Suprapubic skin (tissue), 4 donors: ENCODE results near the gene SECISBP2L. TPM values are rescaled to one million over a fixed set of nuclear protein-coding genes. Genes with fewer than 3 reads are reported as not detected.
A peak's percentile ranks its signal among the peaks of the same experiment; 100 is the strongest.

Experiments used
- DNase-seq, 2 donors: peaks; one replicate each; pipeline ENCODE4 v3.0.0-alpha.2; 2019; ENCODE audit warnings: low spot score in 2 of 2
- H3K27ac ChIP-seq: fragments of 200-600 bp; sonication (generic); one replicate; pipeline ENCODE4 v1.5.1; 2019
- H3K27me3 ChIP-seq: fragments of 200-600 bp; sonication (generic); one replicate; pipeline ENCODE4 v1.5.1; 2019
- H3K36me3 ChIP-seq: fragments of 200-600 bp; sonication (generic); one replicate; pipeline ENCODE4 v1.5.1; 2019
- H3K4me1 ChIP-seq: fragments of 200-600 bp; sonication (generic); one replicate; pipeline ENCODE4 v1.5.1; 2019
- H3K4me3 ChIP-seq: fragments of 200-600 bp; sonication (generic); one replicate; pipeline ENCODE4 v1.5.1; 2019; ENCODE audit warnings: mild to moderate bottlenecking
- H3K9me3 ChIP-seq: fragments of 200-600 bp; sonication (generic); one replicate; pipeline ENCODE4 v1.5.1; 2019
- EP300 ChIP-seq: sonication (generic); formaldehyde crosslinking; IDR thresholded peaks from one replicate; pipeline ENCODE4 v1.6.1; 2017; ENCODE audit warnings: antibody characterized with exemption
- POLR2A ChIP-seq, 2 donors: fragments of 450-650 bp; IDR thresholded peaks; one replicate each; pipeline ENCODE4 v1.6.1; 2017; ENCODE audit warnings: antibody characterized with exemption in 2 of 2, mild to moderate bottlenecking in 2 of 2, moderate library complexity in 2 of 2
- POLR2AphosphoS5 ChIP-seq, 3 donors: sonication (generic); formaldehyde crosslinking; IDR thresholded peaks; one replicate each; pipeline ENCODE4 v1.6.1; 2017; ENCODE audit warnings: antibody characterized with exemption in 3 of 3
- WGBS: methylation state at CpG from one replicate; pipeline ENCODE4 v1.1.5; 2018; 5-methylcytosine and 5-hydroxymethylcytosine counted together
- total RNA-seq, 4 donors: library from RNA; depleted of rRNA; stranded (reverse); fragments of >200 nt; gene quantifications; one replicate each; pipeline ENCODE4 v1.1.0, GENCODE V29; 2016
- TF ChIP-seq, protein P1 (sequence below), 2 donors: fragments of 200-600 bp in 1 of 2; fragments of 450-650 bp in 1 of 2; sonication (generic) in 1 of 2; IDR thresholded peaks; one replicate each; pipeline ENCODE4 v1.5.1; 2016 to 2019; ENCODE audit warnings: antibody characterized with exemption in 2 of 2, mild to moderate bottlenecking in 1 of 2, moderate library complexity in 1 of 2

The SECISBP2L gene
- total RNA-seq, 4 donors from 2014 or later, result 21.8 to 58.6 (median 38.7) TPM

DNA sequence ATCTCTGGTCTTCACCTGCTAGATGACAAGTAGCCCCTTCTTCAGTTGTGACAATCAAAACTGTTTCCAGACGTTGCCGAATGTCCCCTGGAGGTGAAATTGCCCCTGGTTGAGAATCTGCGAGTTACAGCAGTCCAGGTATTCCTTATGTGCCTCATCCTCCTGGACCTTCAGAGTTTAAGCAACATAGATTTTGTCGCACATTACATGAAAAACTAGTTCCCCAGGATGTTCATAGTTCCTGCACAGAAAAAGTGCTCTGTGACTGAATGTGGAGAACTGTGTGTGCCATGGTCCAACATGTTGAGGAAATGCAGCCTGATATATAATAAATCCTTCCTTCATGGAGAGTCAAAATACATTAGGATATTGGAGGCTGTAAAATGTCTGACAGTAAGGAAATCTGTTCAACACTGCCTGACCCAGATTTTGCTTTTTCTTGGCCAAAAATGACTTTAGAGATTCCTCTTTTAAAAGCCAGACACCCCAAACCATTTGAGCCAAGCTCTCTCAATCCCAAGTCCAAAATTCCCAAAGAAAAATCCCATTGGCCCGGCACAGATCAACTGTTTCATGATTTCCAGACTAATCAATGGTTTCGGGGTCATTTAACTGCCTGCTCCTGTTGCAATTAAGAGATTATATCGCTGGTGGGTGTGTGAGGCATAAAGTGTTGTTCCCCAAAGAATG lies 62.1 kb downstream of the SECISBP2L start:
- H3K27ac ChIP-seq, result peak overlapping the region; percentile 20

DNA sequence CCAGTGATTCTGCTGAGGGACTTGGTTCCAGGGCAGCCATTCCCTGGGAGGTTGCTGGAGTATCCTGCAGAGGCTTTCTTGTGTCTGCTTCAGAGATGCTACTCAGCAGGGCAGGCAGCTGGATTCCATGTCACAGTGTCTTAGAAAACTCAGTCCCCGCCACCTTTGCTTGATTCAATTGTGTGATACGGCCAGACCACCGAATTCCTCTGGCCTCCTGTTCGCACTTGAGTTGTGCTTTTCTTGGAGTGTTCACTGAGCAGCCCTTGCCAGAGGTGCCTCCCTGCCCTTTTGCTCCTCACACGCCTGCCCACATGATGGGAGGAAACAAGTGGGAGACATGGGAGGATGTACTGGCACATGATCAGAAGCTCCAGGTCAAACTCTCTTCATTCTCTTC lies 62.9 kb downstream of the SECISBP2L start:
- peaks cover 11% of the 10 kb centered on the region for H3K4me1 ChIP-seq
- H3K4me3 ChIP-seq, result no peak overlapping the region
- peaks cover 3% of the 10 kb centered on the region for H3K36me3 ChIP-seq
- no peaks in the 10 kb centered on the region for H3K27me3 ChIP-seq
- no peaks in the 10 kb centered on the region for H3K9me3 ChIP-seq
- WGBS, result 57% methylated on average over 5 of the region's 5 CpGs
- DNase-seq, result no peak
- no peak overlapping the region for H3K27ac ChIP-seq
- TF ChIP-seq EP300, result no peak
- no peak for TF ChIP-seq POLR2AphosphoS5 (IDR thresholded peaks at IDR 0.05)
- TF ChIP-seq POLR2A (IDR thresholded peaks at IDR 0.05), result no peak
- TF ChIP-seq, protein P1, sequence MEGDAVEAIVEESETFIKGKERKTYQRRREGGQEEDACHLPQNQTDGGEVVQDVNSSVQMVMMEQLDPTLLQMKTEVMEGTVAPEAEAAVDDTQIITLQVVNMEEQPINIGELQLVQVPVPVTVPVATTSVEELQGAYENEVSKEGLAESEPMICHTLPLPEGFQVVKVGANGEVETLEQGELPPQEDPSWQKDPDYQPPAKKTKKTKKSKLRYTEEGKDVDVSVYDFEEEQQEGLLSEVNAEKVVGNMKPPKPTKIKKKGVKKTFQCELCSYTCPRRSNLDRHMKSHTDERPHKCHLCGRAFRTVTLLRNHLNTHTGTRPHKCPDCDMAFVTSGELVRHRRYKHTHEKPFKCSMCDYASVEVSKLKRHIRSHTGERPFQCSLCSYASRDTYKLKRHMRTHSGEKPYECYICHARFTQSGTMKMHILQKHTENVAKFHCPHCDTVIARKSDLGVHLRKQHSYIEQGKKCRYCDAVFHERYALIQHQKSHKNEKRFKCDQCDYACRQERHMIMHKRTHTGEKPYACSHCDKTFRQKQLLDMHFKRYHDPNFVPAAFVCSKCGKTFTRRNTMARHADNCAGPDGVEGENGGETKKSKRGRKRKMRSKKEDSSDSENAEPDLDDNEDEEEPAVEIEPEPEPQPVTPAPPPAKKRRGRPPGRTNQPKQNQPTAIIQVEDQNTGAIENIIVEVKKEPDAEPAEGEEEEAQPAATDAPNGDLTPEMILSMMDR (IDR thresholded peaks at IDR 0.05), result no peak

More for the DNA sequence above, 62.1 kb downstream of the SECISBP2L start:
- Histone ChIP-seq H3K9me3 (no peaks in the 10 kb centered on the region), H3K27me3 (no peaks in the 10 kb centered on the region), H3K4me3 (no peak overlapping the region), H3K4me1 (peaks cover 11% of the 10 kb centered on the region), H3K36me3 (peaks cover 3% of the 10 kb centered on the region)
- WGBS, result 59% methylated on average over 7 of the region's 7 CpGs
- no peak for DNase-seq
- TF ChIP-seq, protein P1 (IDR thresholded peaks at IDR 0.05), result no peak
- TF ChIP-seq EP300 (no peak), POLR2A (IDR thresholded peaks at IDR 0.05) (no peak), POLR2AphosphoS5 (IDR thresholded peaks at IDR 0.05) (no peak)

DNA sequence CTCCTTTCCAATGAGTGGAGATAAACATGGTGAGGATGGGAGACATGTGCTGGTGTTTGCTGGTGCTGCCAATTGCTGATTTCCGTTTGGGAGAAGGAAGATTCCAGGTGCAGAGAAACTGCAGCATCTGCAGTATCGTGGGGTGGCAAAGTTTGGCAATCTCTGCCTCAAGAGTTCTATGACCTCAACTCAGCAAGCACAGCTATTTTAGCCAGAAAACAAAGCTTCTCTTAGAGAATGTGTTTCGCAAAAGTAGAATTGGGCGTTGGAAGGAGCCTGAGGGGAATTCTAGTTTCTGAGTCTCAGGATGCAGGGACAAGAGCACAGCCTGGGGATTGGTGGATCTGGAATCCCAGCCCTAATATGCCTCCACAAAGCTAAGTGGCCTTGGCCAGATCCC lies 64.3 kb downstream of the SECISBP2L start:
- Histone ChIP-seq H3K27me3 (no peaks in the 10 kb centered on the region), H3K4me3 (no peak overlapping the region), H3K27ac (no peak overlapping the region), H3K36me3 (no peaks in the 10 kb centered on the region), H3K9me3 (no peaks in the 10 kb centered on the region), H3K4me1 (peaks cover 11% of the 10 kb centered on the region)
- no peak for DNase-seq
- TF ChIP-seq POLR2A (IDR thresholded peaks at IDR 0.05), result no peak
- TF ChIP-seq, protein P1 (IDR thresholded peaks at IDR 0.05), result no peak
- TF ChIP-seq POLR2AphosphoS5 (IDR thresholded peaks at IDR 0.05), result no peak
- TF ChIP-seq EP300, result no peak
- WGBS, result 33% methylated on average over 4 of the region's 4 CpGs

DNA sequence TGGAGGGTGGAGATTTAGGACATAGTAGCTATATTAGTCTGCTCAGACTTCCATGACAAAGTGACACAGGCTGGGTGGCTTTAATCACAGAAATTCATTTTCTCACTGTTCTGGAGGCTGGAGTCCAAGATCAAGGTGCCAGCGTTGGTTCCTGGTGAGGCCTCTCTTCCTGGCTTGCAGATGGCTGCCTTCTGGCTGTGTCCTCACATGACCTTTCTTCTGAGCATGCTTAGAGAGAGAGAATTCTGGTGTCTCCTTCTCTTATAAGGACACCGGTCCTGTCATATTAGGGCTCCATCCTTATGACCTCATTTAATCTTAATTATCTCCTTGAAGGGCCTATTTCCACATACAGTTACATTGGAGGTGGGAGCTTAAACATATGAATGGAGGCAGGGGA lies 67.6 kb downstream of the SECISBP2L start:
- H3K9me3 ChIP-seq, result no peaks in the 10 kb centered on the region
- no peaks in the 10 kb centered on the region for H3K27me3 ChIP-seq
- TF ChIP-seq, protein P1 (IDR thresholded peaks at IDR 0.05), result no peak
- TF ChIP-seq EP300 (no peak), POLR2A (IDR thresholded peaks at IDR 0.05) (no peak)
- WGBS, result 46% methylated on average over 2 of the region's 2 CpGs
- H3K4me1 ChIP-seq, result peaks cover 20% of the 10 kb centered on the region
- H3K27ac ChIP-seq, result no peak overlapping the region
- no peak overlapping the region for H3K4me3 ChIP-seq
- H3K36me3 ChIP-seq, result no peaks in the 10 kb centered on the region
- DNase-seq, result no peak

DNA sequence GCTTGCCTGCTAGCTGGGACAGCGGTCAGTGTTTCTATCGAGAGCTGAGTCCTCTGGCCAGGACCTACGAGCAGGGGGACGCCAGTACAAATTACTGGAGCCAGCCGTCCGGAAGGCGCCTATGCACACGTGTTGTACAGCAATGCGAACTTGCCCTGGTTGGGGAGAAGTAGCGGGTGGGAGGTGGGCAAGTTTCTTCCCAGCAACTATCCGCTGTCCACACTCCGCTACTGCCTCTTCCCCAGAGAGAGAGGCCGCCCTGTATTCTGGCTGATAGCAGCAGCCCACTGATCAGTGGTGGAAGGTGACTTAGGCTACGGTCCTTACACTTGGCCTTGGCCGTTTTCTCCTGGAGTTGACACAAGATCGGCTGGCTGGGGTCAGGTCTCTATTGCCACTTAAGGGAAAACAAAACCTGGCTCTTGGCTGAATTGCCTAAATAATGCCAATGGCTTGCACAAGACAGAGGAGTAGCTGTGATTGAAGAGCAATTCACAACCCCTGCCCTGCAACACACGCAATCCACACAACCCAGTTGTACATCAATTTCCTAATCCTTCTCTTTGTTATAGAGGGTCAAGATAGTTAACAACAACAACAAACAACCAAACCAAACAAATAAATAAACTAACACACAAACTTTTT lies 69.7 kb downstream of the SECISBP2L start:
- no peaks in the 10 kb centered on the region for H3K9me3 ChIP-seq
- H3K36me3 ChIP-seq, result no peaks in the 10 kb centered on the region
- no peak for DNase-seq
- H3K4me1 ChIP-seq, result peaks cover 14% of the 10 kb centered on the region
- no peaks in the 10 kb centered on the region for H3K27me3 ChIP-seq
- peak overlapping the region; percentile 51 for H3K4me3 ChIP-seq
- TF ChIP-seq POLR2AphosphoS5 (IDR thresholded peaks at IDR 0.05), result no peak
- TF ChIP-seq EP300, result no peak
- TF ChIP-seq, protein P1 (IDR thresholded peaks at IDR 0.05), result no peak
- no peak for TF ChIP-seq POLR2A (IDR thresholded peaks at IDR 0.05)
- peak overlapping the region; percentile 55 for H3K27ac ChIP-seq
- WGBS, result 86% methylated on average over 17 of the region's 17 CpGs
